Hepatocyte (in vitro differentiated cells): ENCODE measurements around the gene HM13.

Experiments
- EZH2 ChIP-seq: fragments of 200-600 bp; sonication (generic); IDR thresholded peaks from 2 replicates; pipeline ENCODE4 v1.6.1; 2016; ENCODE audit warnings: antibody characterized with exemption, mild to moderate bottlenecking, borderline replicate concordance
- TF ChIP-seq, protein P1 (sequence below): fragments of 200-600 bp; sonication (generic); IDR thresholded peaks from 2 replicates; pipeline ENCODE4 v1.5.1; 2016; ENCODE audit warnings: antibody characterized with exemption, mild to moderate bottlenecking; ENCODE audit not compliant: poor library complexity

DNA sequence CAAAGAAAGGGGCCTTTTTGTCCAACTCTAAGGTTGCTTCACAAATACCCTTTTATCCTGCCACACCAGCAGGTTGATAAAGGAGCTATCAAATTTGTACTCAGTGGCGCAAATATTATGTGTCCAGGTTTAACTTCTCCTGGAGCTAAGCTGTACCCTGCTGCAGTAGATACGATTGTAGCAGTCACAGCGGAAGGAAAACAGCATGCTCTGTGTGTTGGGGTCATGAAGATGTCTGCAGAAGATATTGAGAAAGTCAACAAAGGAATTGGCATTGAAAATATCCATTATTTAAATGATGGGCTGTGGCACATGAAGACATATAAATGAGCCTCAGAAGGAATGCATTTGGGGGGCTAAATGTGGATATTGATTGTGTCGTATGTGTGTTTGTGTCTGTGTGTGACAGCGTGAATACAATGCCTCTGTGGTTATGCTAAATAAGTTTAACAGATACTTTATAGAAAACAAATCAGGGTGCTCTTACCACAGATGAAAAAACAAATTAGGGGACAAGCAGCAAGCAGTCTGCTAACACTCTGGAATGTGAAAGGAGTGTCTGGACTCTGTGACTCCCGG lies 33.6 kb downstream of the HM13 start:
- TF ChIP-seq, protein P1, sequence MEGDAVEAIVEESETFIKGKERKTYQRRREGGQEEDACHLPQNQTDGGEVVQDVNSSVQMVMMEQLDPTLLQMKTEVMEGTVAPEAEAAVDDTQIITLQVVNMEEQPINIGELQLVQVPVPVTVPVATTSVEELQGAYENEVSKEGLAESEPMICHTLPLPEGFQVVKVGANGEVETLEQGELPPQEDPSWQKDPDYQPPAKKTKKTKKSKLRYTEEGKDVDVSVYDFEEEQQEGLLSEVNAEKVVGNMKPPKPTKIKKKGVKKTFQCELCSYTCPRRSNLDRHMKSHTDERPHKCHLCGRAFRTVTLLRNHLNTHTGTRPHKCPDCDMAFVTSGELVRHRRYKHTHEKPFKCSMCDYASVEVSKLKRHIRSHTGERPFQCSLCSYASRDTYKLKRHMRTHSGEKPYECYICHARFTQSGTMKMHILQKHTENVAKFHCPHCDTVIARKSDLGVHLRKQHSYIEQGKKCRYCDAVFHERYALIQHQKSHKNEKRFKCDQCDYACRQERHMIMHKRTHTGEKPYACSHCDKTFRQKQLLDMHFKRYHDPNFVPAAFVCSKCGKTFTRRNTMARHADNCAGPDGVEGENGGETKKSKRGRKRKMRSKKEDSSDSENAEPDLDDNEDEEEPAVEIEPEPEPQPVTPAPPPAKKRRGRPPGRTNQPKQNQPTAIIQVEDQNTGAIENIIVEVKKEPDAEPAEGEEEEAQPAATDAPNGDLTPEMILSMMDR = no peak
- TF ChIP-seq EZH2 = no peak
